ENCODE measurements around the gene SMIM38. TPM values are rescaled to one million over a fixed set of nuclear protein-coding genes. Genes with fewer than 3 reads are reported as not detected.

Gene SMIM38
- total RNA-seq, 1 experiment from 2014 or later = 0.09 TPM

DNA sequence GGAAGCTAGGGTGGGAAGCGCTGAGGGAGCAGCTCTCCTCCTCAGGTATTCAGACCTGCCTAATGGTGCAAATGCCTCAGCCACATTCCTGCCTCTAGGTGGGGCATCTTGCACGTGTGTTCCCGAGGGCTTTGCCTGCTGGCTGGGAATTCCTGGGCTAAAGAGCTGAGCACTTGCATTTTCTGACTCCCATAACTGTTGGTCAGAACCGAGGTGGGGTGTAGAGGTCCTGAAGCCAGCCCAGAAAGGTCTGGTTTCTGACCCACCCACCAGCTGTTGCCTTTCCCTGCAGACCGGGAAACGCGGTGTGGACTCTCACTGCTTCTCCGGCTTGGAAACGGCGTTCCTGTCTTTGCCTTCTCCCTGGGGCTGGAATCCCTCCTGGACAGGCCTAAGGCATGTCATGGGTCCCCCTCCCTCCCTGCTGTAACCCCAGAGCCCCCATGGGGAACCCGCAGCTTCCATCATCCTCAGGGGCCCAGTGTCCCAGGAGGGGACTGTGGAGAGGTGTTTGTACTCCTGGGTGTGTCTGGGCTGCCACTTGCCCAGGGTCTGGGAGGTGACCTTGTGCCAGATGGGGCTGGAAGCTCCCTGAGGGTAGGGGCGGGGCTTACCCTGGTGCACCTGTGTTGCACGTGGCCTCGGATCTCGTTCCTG, 24.0 kb upstream of the SMIM38 start:
- no peak overlapping the region for H4K8ac ChIP-seq (replicated peaks; ENCODE audit: insufficient read length, low read depth, low read length)
- H4K5ac ChIP-seq (ENCODE audit: insufficient read length, low read depth, low read length) = no peak overlapping the region
- no peaks in the 10 kb centered on the region for H3K23me2 ChIP-seq (ENCODE audit: insufficient read length, low read depth, low read length, poor library complexity, severe bottlenecking)
- H2BK20ac ChIP-seq (ENCODE audit: low read depth, low read length, poor library complexity, severe bottlenecking) = no peak overlapping the region
- H3K27ac Mint-ChIP-seq = peak overlapping the region in 1 of 3 experiments; percentile 73; a peak in 1 of 7 replicates
- no peak overlapping the region for H3K4me2 ChIP-seq (ENCODE audit: insufficient read depth, insufficient read length, low read length)
- H4K20me1 ChIP-seq (ENCODE audit: control insufficient read depth, insufficient read depth, insufficient read length) = no peaks in the 10 kb centered on the region
- H3K23ac ChIP-seq (ENCODE audit: insufficient read length, low read depth, low read length) = no peak overlapping the region
- no peaks in the 10 kb centered on the region for H3K79me2 ChIP-seq (ENCODE audit: insufficient read depth, low read length)
- no peak overlapping the region for H2BK5ac ChIP-seq (ENCODE audit: insufficient read length, low read length)
- no peak overlapping the region for H2BK12ac ChIP-seq (ENCODE audit: insufficient read length, low read depth, low read length)
- peaks cover 5 to 10% of the 10 kb centered on the region in 2 experiments for H3K4me1 Mint-ChIP-seq
- no CpG with 5 or more reads among the region's 15 CpGs for WGBS (ENCODE audit: extremely low coverage, insufficient read length, low lambda C conversion rate)
- H3K79me1 ChIP-seq (ENCODE audit: insufficient read depth, low read depth, low read length, poor library complexity, severe bottlenecking) = no peaks in the 10 kb centered on the region
- H3K9me3 ChIP-seq (ENCODE audit: control insufficient read depth, low read depth, low read length) = peaks cover 10% of the 10 kb centered on the region
- H2BK120ac ChIP-seq (ENCODE audit: low read depth, low read length, poor library complexity, severe bottlenecking) = no peak overlapping the region
- no peak overlapping the region for H3K4me3 Mint-ChIP-seq
- H3K9me3 Mint-ChIP-seq = peaks cover 27 to 31% of the 10 kb centered on the region in 2 experiments
- H3K56ac ChIP-seq (ENCODE audit: insufficient read length, low read depth, low read length) = no peak overlapping the region
- no peak overlapping the region for H2BK15ac ChIP-seq (ENCODE audit: low read depth, low read length)
- no peak overlapping the region for H2AK5ac ChIP-seq (ENCODE audit: insufficient read length, low read length)
- H3T11ph ChIP-seq (ENCODE audit: low read length) = no peak overlapping the region
- peak; percentile 92 for DNase-seq
- no peak overlapping the region for H3K18ac ChIP-seq (ENCODE audit: insufficient read length, low read depth, low read length)
- no peak overlapping the region for H3K27ac ChIP-seq (ENCODE audit: insufficient read length, low read depth, low read length)
- H3K14ac ChIP-seq (ENCODE audit: insufficient read depth, low read length) = no peak overlapping the region
- H3K36me3 Mint-ChIP-seq (ENCODE audit: insufficient read depth in 1 of 3, low read depth in 3 of 3) = peaks cover 15 to 28% (median 15%) of the 10 kb centered on the region in 3 experiments; a peak in 6 of 7 replicates
- TF ChIP-seq CTCF (conservative IDR thresholded peaks at IDR 0.05) = peak; percentile 95
- H4K91ac ChIP-seq (ENCODE audit: insufficient read length, low read depth, low read length) = no peak overlapping the region
- H3K27me3 ChIP-seq (ENCODE audit: insufficient read depth, low read length) = no peaks in the 10 kb centered on the region
- no peaks in the 10 kb centered on the region for H3K4me1 ChIP-seq (ENCODE audit: insufficient read depth, low read length)
- H3K27me3 Mint-ChIP-seq (ENCODE audit: low read depth) = peaks cover 6% of the 10 kb centered on the region
- no peak overlapping the region for H2AFZ ChIP-seq (ENCODE audit: low read length)
- H3K4ac ChIP-seq (ENCODE audit: low read depth, low read length) = no peak overlapping the region
- no peak overlapping the region for H3K9ac ChIP-seq (ENCODE audit: extremely low read depth, insufficient read length, low read length)

All from H9 (cell line).